ENCODE data around the gene DOCK8. TPM values are rescaled to one million over a fixed set of nuclear protein-coding genes. Genes with fewer than 3 reads are reported as not detected.

DOCK8 gene
- total RNA-seq, 1 donor from 2014 or later = 8.9 TPM

GRCh38 chr9:458590-458989, 243.9 kb downstream of the DOCK8 start:
- Histone ChIP-seq H3K27ac (no peak overlapping the region), H3K27me3 (no peaks in the 10 kb centered on the region), H3K4me1 (no peaks in the 10 kb centered on the region), H3K4me3 (no peak overlapping the region), H3K36me3 (no peaks in the 10 kb centered on the region), H3K9me3 (no peaks in the 10 kb centered on the region)
- intact Hi-C loops (cut with DNase I) = no loop called here
- DNase-seq (ENCODE audit: low spot score in 2 of 2) = no peak
- no peak for TF ChIP-seq CTCF (IDR thresholded peaks at IDR 0.05)

- no peak overlapping the region for H3K27ac ChIP-seq
- no peaks in the 10 kb centered on the region for H3K4me1 ChIP-seq
- no peaks in the 10 kb centered on the region for H3K9me3 ChIP-seq
- no peak for TF ChIP-seq CTCF (IDR thresholded peaks at IDR 0.05)
- intact Hi-C loops (cut with DNase I) = no loop called here
- DNase-seq (ENCODE audit: low spot score in 2 of 2) = no peak
- no peaks in the 10 kb centered on the region for H3K27me3 ChIP-seq
- no peaks in the 10 kb centered on the region for H3K36me3 ChIP-seq
- no peak overlapping the region for H3K4me3 ChIP-seq
Measured at GRCh38 chr9:459491-460444, 245.1 kb downstream of the DOCK8 start.

- no peak for DNase-seq (ENCODE audit: low spot score in 2 of 2)
- H3K36me3 ChIP-seq = no peaks in the 10 kb centered on the region
- no peaks in the 10 kb centered on the region for H3K4me1 ChIP-seq
- H3K27ac ChIP-seq = no peak overlapping the region
- H3K4me3 ChIP-seq = no peak overlapping the region
- intact Hi-C loops (cut with DNase I) = no loop called here
- no peaks in the 10 kb centered on the region for H3K27me3 ChIP-seq
- no peak for TF ChIP-seq CTCF (IDR thresholded peaks at IDR 0.05)
- no peaks in the 10 kb centered on the region for H3K9me3 ChIP-seq
Measured at GRCh38 chr9:462121-462520, 247.5 kb downstream of the DOCK8 start.

DNA sequence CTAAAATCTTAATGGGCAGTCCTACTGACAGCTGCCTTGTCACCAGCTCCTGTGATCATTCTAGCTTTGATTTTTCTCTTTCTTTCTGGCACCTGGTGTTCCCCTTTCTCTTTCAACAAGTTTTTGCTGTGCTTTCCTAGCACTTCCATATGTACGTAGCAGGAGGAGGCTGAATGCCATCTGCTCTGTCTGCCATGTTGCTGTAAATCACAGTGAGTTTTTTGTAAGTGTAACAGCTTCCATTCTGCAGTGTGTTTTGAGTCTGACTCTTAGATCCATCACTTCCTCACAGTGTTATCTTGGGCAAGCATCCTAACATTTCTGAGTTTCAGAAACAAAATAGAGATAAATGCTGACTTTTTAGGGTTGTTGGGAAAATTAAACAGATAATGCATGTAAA, 247.9 kb downstream of the DOCK8 start:
- DNase-seq (ENCODE audit: low spot score in 2 of 2) = no peak
- Histone ChIP-seq H3K4me3 (no peak overlapping the region), H3K9me3 (no peaks in the 10 kb centered on the region), H3K36me3 (no peaks in the 10 kb centered on the region), H3K27me3 (no peaks in the 10 kb centered on the region), H3K4me1 (no peaks in the 10 kb centered on the region), H3K27ac (no peak overlapping the region)
- no peak for TF ChIP-seq CTCF (IDR thresholded peaks at IDR 0.05)
- intact Hi-C loops (cut with DNase I) = no loop called here

DNA sequence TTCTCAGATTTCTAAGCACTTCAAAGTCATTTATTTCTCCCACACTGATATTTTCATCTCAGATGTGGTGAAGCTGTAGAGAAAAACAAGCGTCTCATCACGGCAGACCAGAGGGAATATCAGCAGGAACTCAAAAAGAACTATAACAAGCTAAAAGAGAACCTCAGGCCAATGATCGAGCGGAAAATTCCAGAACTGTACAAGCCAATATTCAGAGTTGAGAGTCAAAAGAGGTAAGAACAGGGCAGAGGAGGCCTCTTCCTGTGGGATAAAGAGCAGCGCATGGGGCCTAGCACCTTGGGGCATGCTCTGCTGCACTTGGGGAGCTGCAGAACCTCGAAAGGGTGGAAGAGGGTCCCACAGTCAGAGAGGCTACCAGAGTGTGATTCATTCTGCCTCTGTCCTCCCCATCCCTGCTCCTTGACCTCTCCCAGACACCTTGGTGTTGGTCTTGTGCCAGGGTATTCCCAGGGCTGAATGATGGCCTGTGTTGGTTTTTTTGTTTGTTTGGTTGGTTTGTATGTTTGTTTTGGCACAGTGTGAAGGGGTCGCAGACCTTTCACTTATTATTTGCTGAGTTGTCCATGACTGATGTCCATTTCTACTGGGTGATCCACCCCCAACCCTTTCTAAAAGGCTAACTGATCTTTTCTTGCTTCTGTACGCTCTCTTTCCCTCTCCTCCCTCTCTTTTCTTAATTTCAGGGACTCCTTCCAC, 248.9 kb downstream of the DOCK8 start:
- TF ChIP-seq CTCF (IDR thresholded peaks at IDR 0.05) = no peak
- Histone ChIP-seq H3K27me3 (no peaks in the 10 kb centered on the region), H3K4me3 (no peak overlapping the region), H3K27ac (no peak overlapping the region), H3K36me3 (no peaks in the 10 kb centered on the region), H3K9me3 (no peaks in the 10 kb centered on the region), H3K4me1 (no peaks in the 10 kb centered on the region)
- intact Hi-C loops (cut with DNase I) = no loop called here
- DNase-seq (ENCODE audit: low spot score in 2 of 2) = no peak

Data from ascending aorta (tissue), 2 donors.